Endodermal cell (in vitro differentiated cells): ENCODE data around the gene EFCAB11. TPM values are rescaled to one million over a fixed set of nuclear protein-coding genes. Genes with fewer than 3 reads are reported as not detected.

Source experiments
- DNase-seq: peaks from one replicate; pipeline ENCODE4 v3.0.0-alpha.2; 2017
- H3K27ac ChIP-seq: 2 replicates; pipeline ENCODE4 v1.5.1; 2013; ENCODE audit warnings: mild to moderate bottlenecking, low read depth, low read length, moderate library complexity
- H3K27me3 ChIP-seq: 2 replicates; pipeline ENCODE4 v1.6.1; 2013; ENCODE audit warnings: mild to moderate bottlenecking, low read length, moderate library complexity; ENCODE audit not compliant: insufficient read depth, control insufficient read depth, poor library complexity, severe bottlenecking
- H3K36me3 ChIP-seq: 2 replicates; pipeline ENCODE4 v1.7.0; 2013; ENCODE audit warnings: mild to moderate bottlenecking, low read length, moderate library complexity; ENCODE audit not compliant: control insufficient read depth, insufficient read depth
- H3K4me1 ChIP-seq: one replicate; pipeline ENCODE4 v1.7.0; 2013; ENCODE audit warnings: low read length; ENCODE audit not compliant: control insufficient read depth, insufficient read depth
- H3K4me3 ChIP-seq: 2 replicates; pipeline ENCODE4 v1.5.1; 2013; ENCODE audit warnings: mild to moderate bottlenecking, low read length, moderate library complexity
- H3K9ac ChIP-seq: 2 replicates; pipeline ENCODE4 v1.6.1; 2013; ENCODE audit warnings: mild to moderate bottlenecking, low read length, moderate library complexity; ENCODE audit not compliant: poor library complexity, severe bottlenecking; ENCODE audit errors: extremely low read depth
- H3K9me3 ChIP-seq: 2 replicates; pipeline ENCODE4 v1.6.1; 2013; ENCODE audit warnings: mild to moderate bottlenecking, low read length, moderate library complexity; ENCODE audit not compliant: control insufficient read depth
- H3K27ac Mint-ChIP-seq: 2 replicates; pipeline ENCODE4 v1.8.0; 2020; ENCODE audit warnings: mixed read lengths
- H3K27me3 Mint-ChIP-seq: 2 replicates; pipeline ENCODE4 v1.8.0; 2021; ENCODE audit warnings: mild to moderate bottlenecking, mixed read lengths; ENCODE audit not compliant: insufficient read depth
- H3K36me3 Mint-ChIP-seq: 2 replicates; pipeline ENCODE4 v1.8.0; 2020; ENCODE audit warnings: low read depth, mixed read lengths
- H3K4me1 Mint-ChIP-seq: 2 replicates; pipeline ENCODE4 v1.8.0; 2020; ENCODE audit warnings: mixed read lengths
- H3K4me3 Mint-ChIP-seq: 2 replicates; pipeline ENCODE4 v1.8.0; 2020; ENCODE audit warnings: mild to moderate bottlenecking, moderate library complexity, mixed read lengths
- H3K9me3 Mint-ChIP-seq: 2 replicates; pipeline ENCODE4 v1.8.0; 2020; ENCODE audit warnings: mild to moderate bottlenecking, mixed read lengths
- CTCF ChIP-seq: fragments of 200-600 bp; sonication (generic); conservative IDR thresholded peaks from 2 replicates; pipeline ENCODE4 v1.5.0; 2021; ENCODE audit warnings: antibody characterized with exemption, mild to moderate bottlenecking
- WGBS, 2 experiments: methylation state at CpG; one replicate each; pipeline versions ENCODE4 v1.1.5 to v1.1.7; 2013; ENCODE audit warnings: missing lambda C conversion rate in 2 of 2, mixed read lengths in 1 of 2; ENCODE audit not compliant: insufficient coverage in 1 of 2, insufficient read length in 1 of 2; 5-methylcytosine and 5-hydroxymethylcytosine counted together
- total RNA-seq, 2 donors: library from RNA; stranded (reverse); fragmentation: NEBNext Ultra II Directional in 1 of 2; extraction: Animal tissue kit (Norgen Biotek cat#: 25700) in 1 of 2; gene quantifications; 2 replicates in 1 of 2; 3 replicates in 1 of 2; pipeline ENCODE4 v1.2.1, GENCODE V29; 2021

The EFCAB11 gene
- total RNA-seq, 2 donors from 2014 or later: 23.8 to 47.6 TPM

GRCh38 chr14:89750281-89750755 lies 204.2 kb downstream of the EFCAB11 start:
- no peak for DNase-seq
- Histone ChIP-seq H3K9me3 (peaks cover 6% of the 10 kb centered on the region), H3K27ac (no peak overlapping the region), H3K9ac (no peak overlapping the region), H3K36me3 (no peaks in the 10 kb centered on the region), H3K4me1 (no peaks in the 10 kb centered on the region), H3K27me3 (no peaks in the 10 kb centered on the region), H3K4me3 (no peak overlapping the region)
- H3K4me3 Mint-ChIP-seq: no peak overlapping the region
- no peak for TF ChIP-seq CTCF
- peaks cover 11% of the 10 kb centered on the region for H3K9me3 Mint-ChIP-seq
- H3K27ac Mint-ChIP-seq: no peak overlapping the region
- H3K27me3 Mint-ChIP-seq: peaks cover 3% of the 10 kb centered on the region
- WGBS, 2 experiments: 95 to 98% methylated on average over 5 to 6 of the region's 6 CpGs
- no peaks in the 10 kb centered on the region for H3K4me1 Mint-ChIP-seq
- H3K36me3 Mint-ChIP-seq: no peaks in the 10 kb centered on the region

- DNase-seq: no peak
- Histone ChIP-seq H3K27ac (no peak overlapping the region), H3K36me3 (no peaks in the 10 kb centered on the region), H3K9ac (no peak overlapping the region), H3K27me3 (no peaks in the 10 kb centered on the region), H3K9me3 (peaks cover 9% of the 10 kb centered on the region), H3K4me1 (no peaks in the 10 kb centered on the region), H3K4me3 (no peak overlapping the region)
- H3K4me1 Mint-ChIP-seq: no peaks in the 10 kb centered on the region
- WGBS, 2 experiments: 62 to 100% methylated on average over 2 to 3 of the region's 5 CpGs
- no peaks in the 10 kb centered on the region for H3K27me3 Mint-ChIP-seq
- TF ChIP-seq CTCF: no peak
- no peak overlapping the region for H3K4me3 Mint-ChIP-seq
- no peak overlapping the region for H3K27ac Mint-ChIP-seq
- H3K9me3 Mint-ChIP-seq: peaks cover 17% of the 10 kb centered on the region
- no peaks in the 10 kb centered on the region for H3K36me3 Mint-ChIP-seq
Measured at GRCh38 chr14:89748004-89748403, 206.5 kb downstream of the EFCAB11 start.

GRCh38 chr14:89747126-89747525 lies 207.4 kb downstream of the EFCAB11 start:
- no peak overlapping the region for H3K27ac ChIP-seq
- peaks cover 1% of the 10 kb centered on the region for H3K36me3 Mint-ChIP-seq
- no peaks in the 10 kb centered on the region for H3K4me1 Mint-ChIP-seq
- no peak for DNase-seq
- TF ChIP-seq CTCF: no peak
- H3K27me3 ChIP-seq: no peaks in the 10 kb centered on the region
- H3K9me3 ChIP-seq: peaks cover 18% of the 10 kb centered on the region
- H3K4me1 ChIP-seq: no peaks in the 10 kb centered on the region
- 91 to 96% methylated on average over 4 of the region's 4 CpGs for WGBS, 2 experiments
- H3K36me3 ChIP-seq: no peaks in the 10 kb centered on the region
- H3K27me3 Mint-ChIP-seq: no peaks in the 10 kb centered on the region
- no peak overlapping the region for H3K9ac ChIP-seq
- H3K4me3 ChIP-seq: no peak overlapping the region
- no peak overlapping the region for H3K27ac Mint-ChIP-seq
- no peak overlapping the region for H3K4me3 Mint-ChIP-seq
- peaks cover 25% of the 10 kb centered on the region for H3K9me3 Mint-ChIP-seq
